MM.1S (cell line): ENCODE measurements around the gene C2orf69.

Source experiments
- EZH2 ChIP-seq: fragments of 300-600 bp; sonication (generic); optimal IDR thresholded peaks from 2 replicates; pipeline ENCODE3; 2017; ENCODE audit warnings: low read depth, mild to moderate bottlenecking, antibody characterized with exemption, low read length, mixed read lengths
- TF ChIP-seq, protein P1 (sequence below): fragments of 300-600 bp; sonication (generic); IDR thresholded peaks from 2 replicates; pipeline ENCODE4 v1.5.1; 2016; ENCODE audit warnings: antibody characterized with exemption, low read length, mixed read lengths

DNA sequence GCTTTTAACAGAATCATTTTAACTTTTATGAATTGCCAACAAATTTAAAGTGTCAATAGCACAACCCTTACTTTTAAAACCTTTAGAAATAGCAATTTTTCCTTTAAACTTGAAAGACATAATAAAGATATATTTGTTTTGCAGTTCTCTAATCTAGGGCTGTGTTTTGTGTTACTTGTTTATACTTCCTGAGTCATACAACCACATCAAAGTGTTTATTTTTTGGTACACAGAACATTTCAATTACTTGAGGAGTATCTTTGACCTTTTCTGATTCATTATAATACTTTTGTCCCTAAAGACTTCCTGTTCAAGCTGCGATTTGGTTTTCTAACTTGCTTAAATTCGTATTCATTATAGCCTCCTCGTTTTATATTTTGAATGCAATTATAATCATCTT, 22.4 kb downstream of the C2orf69 start:
- TF ChIP-seq EZH2 = no peak
- TF ChIP-seq, protein P1, sequence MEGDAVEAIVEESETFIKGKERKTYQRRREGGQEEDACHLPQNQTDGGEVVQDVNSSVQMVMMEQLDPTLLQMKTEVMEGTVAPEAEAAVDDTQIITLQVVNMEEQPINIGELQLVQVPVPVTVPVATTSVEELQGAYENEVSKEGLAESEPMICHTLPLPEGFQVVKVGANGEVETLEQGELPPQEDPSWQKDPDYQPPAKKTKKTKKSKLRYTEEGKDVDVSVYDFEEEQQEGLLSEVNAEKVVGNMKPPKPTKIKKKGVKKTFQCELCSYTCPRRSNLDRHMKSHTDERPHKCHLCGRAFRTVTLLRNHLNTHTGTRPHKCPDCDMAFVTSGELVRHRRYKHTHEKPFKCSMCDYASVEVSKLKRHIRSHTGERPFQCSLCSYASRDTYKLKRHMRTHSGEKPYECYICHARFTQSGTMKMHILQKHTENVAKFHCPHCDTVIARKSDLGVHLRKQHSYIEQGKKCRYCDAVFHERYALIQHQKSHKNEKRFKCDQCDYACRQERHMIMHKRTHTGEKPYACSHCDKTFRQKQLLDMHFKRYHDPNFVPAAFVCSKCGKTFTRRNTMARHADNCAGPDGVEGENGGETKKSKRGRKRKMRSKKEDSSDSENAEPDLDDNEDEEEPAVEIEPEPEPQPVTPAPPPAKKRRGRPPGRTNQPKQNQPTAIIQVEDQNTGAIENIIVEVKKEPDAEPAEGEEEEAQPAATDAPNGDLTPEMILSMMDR = no peak
